Activated CD4-positive, alpha-beta T cell treated with anti-CD3 and anti-CD28 coated beads for 1 hour (primary cell): ENCODE data around the gene TMEM176A.

Experiments
- DNase-seq: peaks from one replicate; pipeline ENCODE4 v3.0.0-alpha.2; 2020

TMEM176A gene

DNA sequence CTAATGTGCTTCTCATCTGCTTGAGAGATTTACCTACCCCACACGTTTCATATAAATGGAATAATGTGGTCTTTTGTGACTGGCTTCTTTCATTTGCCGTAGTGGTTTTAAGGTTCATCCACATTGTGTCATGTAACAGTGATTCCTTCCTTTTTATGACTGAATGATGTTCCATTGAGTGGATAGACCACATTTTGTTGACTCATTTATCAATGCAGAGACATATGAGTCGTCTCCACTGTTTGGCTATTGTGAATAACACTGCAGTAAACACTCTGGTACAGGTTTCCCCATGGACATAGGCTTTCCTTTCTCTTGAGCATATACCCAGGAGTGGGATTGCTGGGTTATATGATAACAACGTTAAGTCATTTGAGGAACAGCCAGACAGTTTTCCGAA lies 49.7 kb downstream of the TMEM176A start:
- DNase-seq, result no peak

GRCh38 chr7:150851492-150852370 lies 51.2 kb downstream of the TMEM176A start:
- no peak for DNase-seq

DNA sequence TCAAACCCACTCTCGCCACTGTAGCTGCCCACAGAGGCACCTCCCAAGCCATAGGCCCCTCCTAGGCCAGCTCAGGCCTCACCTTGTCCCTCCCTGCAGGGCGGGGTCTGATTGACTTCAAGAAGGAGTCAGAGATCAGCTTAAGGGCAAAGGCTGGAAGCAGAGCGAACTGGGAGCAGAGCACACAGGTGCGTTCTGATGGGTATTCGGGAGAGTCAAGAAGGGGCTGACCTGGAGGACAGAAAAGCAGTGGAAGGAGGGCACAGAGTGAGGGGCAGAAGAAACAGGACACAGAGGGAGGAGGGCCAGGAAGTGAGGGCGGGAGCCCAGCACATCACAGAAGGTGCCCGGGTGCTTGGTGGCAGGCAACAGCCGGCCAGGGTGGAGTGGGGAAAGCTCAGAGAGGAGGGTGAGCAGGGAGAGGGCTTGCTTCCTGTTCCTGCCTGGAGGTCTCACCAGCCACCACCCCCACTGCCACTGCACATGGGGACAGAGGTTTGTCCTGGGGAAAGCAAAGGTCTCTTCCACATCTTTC lies 51.9 kb downstream of the TMEM176A start, which contains the start of gene AOC1:
Gene AOC1 (plus strand): TSS at position 147 of the 535 bp plus-strand sequence. CDS start 3,954 bp downstream, outside the sequence.
- no peak for DNase-seq

DNA sequence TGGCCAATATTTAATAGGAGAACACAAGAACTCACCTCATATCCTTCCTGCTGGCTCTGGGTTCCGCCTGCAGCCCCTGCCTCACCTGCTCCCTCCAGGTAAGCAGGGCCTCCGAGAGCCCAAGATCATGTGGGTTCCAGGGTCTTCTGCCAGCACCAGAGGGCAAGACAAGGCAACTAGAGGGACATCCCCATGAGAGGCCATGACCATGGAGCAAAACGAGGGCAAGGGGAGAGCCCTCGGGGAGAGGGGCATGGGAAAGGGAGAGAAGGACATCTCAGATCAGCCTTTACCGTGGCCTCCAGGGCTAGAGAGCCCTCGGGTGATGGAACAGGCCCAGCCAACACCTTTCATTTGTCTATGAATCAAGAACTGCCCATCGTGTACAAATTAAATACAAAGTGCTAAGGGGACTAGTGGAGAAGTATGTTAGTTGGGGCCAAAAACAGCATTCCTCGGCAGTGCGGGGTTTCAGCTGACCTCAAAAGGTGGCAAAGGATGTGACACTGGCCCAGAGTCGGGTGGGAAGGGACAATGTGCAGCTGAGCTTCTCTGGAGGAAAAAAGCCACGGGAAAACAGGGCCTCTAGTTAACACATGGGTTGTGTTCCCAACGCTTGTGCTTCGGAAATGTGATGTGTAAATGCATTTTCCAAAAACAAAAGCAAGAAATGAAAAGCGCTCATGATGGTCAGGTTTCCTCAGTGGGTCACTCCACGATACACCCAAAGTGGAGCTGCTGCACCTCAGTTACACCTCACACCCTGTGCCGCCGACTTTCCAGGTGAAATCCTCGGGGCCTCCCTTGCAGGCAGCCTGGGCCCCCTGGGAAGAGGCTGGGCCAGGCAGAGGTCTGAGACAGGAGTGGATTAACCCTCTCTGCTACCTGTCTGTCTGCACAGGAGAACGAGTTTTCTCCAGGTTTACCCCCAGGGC lies 53.8 kb downstream of the TMEM176A start:
- no peak for DNase-seq
